HT1080 (cell line): ENCODE results near the gene HOXC13. TPM values are rescaled to one million over a fixed set of nuclear protein-coding genes. Genes with fewer than 3 reads are reported as not detected.

Experiments used
- DNase-seq: peaks from one replicate; pipeline ENCODE4 v3.0.0-alpha.2; 2015; ENCODE audit warnings: low read depth
- small RNA-seq: library from RNA; depleted of rRNA; stranded (forward); fragments of <200 nt; gene quantifications from one replicate; pipeline ENCODE3, GENCODE V24; 2014
- total RNA-seq: library from RNA; depleted of rRNA; stranded (reverse); fragments of >200 nt; shearing (Covaris generic); gene quantifications from 2 replicates; pipeline ENCODE4 v1.2.3, GENCODE V29; 2014; rRNA removed

HOXC13 gene
- total RNA-seq, 1 experiment from 2014 or later: 6.6 TPM

DNA sequence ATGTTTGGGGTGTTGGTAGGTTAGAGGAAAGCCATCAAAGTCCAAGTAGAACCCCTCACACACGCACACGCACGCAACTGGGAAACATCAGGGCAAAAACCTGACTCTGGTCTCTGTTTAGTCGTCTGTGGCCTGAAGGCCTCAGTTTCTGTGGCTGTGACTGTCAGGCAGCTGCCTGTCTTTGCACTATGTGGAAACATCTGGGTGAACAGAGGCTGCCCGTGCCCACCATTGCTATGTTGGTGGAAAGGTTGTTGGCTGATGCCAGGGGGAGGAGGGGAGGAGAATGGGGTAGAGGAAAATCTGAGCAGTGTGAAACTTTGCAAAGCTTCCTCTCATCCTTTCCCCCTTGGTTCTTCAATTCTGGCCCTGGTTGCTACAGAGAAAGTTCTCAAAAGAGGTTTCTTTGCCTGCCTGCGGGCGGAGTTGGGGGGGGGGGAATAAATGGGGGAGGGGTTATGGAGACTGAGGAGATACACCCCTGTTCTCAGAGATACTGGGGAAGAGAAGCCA, 53.8 kb downstream of the HOXC13 start:
- DNase-seq: no peak

DNA sequence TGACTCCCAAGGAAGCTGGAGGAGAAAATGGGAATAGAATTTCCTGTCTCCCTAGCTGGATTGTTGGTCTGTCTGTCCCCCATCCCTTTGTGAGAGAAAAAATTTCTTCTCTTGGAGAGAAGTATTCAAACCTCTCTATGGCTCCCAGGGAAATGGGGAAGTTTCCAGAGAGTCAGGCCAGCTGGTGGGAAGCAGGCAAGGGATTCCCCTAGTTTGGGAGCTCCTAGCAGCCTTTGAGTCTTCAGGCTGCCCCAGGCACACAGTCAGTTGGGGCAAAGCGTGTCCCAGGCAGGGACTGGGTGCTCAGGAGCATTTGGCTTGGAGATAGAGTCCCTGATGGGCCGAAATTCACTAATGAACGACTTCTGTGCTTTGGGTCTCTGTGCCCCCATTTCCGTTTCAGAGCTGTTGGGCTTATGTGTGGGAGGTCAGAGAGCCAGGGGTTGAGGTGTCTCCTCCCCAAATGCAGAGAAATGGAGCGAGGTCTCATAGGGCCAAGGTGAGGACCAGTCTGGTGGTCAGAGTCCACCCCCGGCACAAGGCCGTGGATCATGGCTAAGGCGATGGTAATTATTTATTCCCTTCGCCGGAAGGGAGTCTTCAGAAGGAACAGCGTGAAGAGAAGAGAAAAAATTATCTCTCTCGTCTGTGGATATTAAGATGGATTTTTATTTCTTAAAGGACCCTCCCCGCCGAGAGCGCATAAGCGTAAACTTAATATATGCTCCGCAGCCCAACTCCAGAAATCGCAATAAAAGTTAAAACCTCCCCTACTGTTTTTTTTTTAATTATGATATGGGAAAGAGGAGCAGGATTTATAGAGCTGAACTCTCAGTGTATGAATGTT, 54.8 kb downstream of the HOXC13 start:
- DNase-seq: no peak

DNA sequence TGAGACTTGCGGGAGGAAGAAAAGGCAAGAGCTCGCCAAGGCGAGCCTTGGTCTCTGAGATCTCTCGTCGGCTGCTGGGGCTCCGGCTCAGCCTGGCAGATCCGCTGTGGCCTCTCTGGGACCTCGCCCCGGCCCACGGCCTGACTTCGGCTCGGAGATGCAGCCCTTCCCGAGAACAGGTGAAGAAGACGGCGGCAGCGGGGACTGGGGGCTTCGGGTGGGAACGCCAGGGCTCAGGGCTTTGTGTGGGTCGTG, 55.3 kb downstream of the HOXC13 start:
- DNase-seq: no peak

DNA sequence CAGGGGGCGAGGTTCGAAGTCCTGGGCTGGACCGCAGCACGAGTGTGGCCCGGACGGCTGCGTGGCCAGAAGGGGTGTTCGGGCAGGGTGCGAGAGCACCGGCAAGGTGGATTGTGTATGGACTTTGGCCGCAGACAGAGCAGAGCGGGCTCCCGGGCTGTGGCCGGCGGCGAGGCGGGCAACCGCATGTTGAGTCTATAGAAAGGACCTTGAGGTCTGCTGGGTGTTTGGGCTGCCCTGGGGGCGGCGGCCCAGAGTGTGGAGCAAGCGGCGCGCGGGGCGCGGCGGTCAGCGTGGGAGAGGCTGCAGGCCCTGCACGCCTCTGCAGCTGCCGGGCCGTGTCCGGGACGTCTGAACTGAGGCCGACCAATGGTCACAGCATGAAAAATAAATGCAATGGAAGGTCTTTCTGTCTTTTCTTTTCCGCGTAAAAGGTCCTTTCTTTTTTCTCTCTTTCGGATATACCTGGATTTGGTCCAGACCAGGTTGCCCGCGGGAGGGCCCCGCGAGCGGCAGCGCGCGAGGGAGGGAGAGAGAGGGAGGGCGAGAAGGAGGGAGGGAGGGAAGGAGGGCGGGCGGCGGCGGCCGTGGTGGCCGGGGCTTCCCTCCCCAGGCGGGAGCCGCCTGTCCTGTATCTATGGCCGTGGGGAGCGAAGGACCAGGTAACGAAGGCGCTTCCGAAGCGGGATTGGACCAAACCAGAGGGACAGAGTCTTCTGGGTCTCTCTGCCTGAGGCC, 55.8 kb downstream of the HOXC13 start:
- DNase-seq: no peak

DNA sequence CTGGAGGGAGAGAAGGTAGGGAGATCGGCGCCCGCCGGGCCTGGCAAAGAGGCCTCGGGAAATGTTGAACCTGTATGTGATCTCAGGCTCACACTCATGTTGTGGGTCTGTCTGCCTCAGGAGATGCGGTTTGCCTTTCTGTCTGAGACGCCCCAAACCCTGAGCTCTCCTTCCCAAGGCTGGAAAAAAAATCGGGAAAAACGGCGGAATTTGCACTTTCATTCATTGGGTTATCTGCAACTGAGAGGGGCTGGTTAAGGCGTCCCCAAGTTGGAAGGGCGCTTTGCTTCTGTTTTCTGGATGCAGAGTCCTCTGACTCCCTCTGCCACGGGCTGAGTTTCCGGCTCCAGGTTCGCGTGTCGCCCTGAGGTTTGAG, 56.4 kb downstream of the HOXC13 start:
- no peak for DNase-seq

DNA sequence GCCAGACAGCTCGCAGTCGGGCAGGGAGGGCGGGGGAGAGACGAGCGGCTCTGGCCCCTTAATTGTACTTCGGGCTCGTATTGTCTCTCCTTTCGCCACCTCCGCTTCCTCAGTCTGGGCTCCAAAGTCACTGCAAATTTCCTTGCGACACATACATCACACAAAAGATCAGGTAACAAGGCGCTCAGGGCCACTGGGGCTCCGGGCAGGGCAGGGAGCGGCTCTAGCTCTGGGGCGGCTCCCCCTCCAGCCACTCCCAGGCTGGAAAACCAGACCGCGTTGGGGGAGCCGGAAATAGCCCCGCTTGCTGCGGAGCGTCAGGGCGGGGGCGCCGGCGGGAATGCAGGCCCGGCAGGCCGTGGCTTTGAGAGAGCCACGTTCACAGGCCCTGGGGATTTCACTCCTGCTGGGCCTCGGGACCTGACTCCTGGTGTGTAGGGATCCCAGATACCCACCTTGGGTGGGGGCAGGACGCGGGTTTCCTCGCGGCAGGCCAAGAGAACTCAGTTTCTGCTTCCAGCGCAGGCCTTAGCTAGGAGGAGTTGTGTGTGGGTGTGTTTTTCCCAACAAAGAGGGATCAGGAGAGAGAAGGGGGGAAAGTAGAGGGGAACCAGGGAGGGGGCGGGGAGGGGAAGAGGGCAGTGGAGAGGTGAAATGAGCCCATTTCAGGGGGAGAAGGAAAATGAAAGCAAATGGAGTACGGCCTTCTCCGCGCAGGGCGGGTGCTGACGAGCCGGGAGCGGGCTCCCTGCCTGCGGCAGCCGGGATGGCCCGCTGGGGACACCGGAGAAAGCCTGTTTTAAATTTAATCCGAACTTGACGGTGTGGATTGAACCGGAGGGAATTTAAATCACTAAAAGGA, 57.0 kb downstream of the HOXC13 start:
- peak; percentile 79 for DNase-seq

Small RNA genes within 50 kb of the gene (small RNA-seq; reads per million reads assigned to genes)
- gene AC012531.3 (not detected), gene AC012531.4 (not detected), gene MIR196A2 (5.2 reads per million, percentile 89 among the genes with 10 or more reads in this experiment), gene RF01905 (not detected), gene RF01906 (not detected)

Other genes starting within 250 kb of the HOXC13 start
- gene CALCOCO1, start 211.4 kb upstream of the HOXC13 start, total RNA-seq: 17.0 and 24.6 TPM in 2 replicates
- gene CISTR, start 186.9 kb upstream of the HOXC13 start, total RNA-seq: not detected in 2 replicates
- not detected in 2 replicates for gene HOXC12, start 16.1 kb downstream of the HOXC13 start, total RNA-seq
- not detected in 2 replicates for gene HOXC11, start 34.3 kb downstream of the HOXC13 start, total RNA-seq
- 0.88 TPM in 1 of 2 replicates, not detected in the other for gene HOTAIR, start 36.1 kb downstream of the HOXC13 start, total RNA-seq
- 2.7 and 3.8 TPM in 2 replicates for gene HOXC10, start 46.3 kb downstream of the HOXC13 start, total RNA-seq
- 9.7 and 12.2 TPM in 2 replicates for gene HOXC9, start 61.3 kb downstream of the HOXC13 start, total RNA-seq
- gene HOXC8, start 70.2 kb downstream of the HOXC13 start, total RNA-seq: 1.9 and 2.9 TPM in 2 replicates
- gene HOXC6, start 89.6 kb downstream of the HOXC13 start, total RNA-seq: 1.3 and 2.0 TPM in 2 replicates
- gene HOXC5, start 94.2 kb downstream of the HOXC13 start, total RNA-seq: 0.70 and 2.3 TPM in 2 replicates
- 1.8 and 1.9 TPM in 2 replicates for gene HOXC4, start 115.0 kb downstream of the HOXC13 start, total RNA-seq